GM08714 (cell line): ENCODE data around the gene CACNA1C.

Experiments used
- H3K4me3 ChIP-seq: fragments of 200-500 bp; sonication (Bioruptor generic); 2 replicates; pipeline ENCODE4 v1.5.1; 2014; ENCODE audit warnings: mild to moderate bottlenecking, low read length, inconsistent platforms
- ZNF274 ChIP-seq: IDR thresholded peaks from 2 replicates; pipeline ENCODE4 v1.6.1; 2012; ENCODE audit warnings: mild to moderate bottlenecking, low read depth, low read length

Gene CACNA1C

GRCh38 chr12:2383325-2384028 lies 330.7 kb downstream of the CACNA1C start:
- H3K4me3 ChIP-seq = no peak overlapping the region
- no peak for TF ChIP-seq ZNF274

- no peak overlapping the region for H3K4me3 ChIP-seq
- no peak for TF ChIP-seq ZNF274
Measured at GRCh38 chr12:2384029-2384386, 331.2 kb downstream of the CACNA1C start.

- H3K4me3 ChIP-seq = no peak overlapping the region
- TF ChIP-seq ZNF274 = no peak
Measured at GRCh38 chr12:2384533-2385351, 332.0 kb downstream of the CACNA1C start.

GRCh38 chr12:2385529-2385928 lies 332.7 kb downstream of the CACNA1C start:
- TF ChIP-seq ZNF274 = no peak
- no peak overlapping the region for H3K4me3 ChIP-seq

DNA sequence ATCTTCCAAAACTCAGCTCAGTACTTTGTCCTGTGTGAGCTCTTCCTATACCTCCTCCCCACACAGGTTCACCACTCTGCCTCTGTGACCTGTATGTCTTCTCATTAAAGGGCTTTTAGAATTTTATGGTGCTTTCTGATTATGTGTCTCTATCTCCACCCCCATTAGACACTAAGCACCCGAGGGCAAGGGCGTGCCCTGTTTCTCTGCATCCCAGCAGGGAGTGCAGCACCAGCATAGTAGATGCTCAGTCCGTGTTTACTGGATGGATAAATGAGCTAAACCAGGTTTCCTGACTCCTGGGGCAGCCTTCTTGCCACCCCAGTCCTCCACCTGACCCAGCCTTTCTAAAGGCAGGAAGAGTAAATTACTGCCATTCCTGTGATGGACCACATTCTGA lies 333.8 kb downstream of the CACNA1C start:
- no peak for TF ChIP-seq ZNF274
- H3K4me3 ChIP-seq = no peak overlapping the region

DNA sequence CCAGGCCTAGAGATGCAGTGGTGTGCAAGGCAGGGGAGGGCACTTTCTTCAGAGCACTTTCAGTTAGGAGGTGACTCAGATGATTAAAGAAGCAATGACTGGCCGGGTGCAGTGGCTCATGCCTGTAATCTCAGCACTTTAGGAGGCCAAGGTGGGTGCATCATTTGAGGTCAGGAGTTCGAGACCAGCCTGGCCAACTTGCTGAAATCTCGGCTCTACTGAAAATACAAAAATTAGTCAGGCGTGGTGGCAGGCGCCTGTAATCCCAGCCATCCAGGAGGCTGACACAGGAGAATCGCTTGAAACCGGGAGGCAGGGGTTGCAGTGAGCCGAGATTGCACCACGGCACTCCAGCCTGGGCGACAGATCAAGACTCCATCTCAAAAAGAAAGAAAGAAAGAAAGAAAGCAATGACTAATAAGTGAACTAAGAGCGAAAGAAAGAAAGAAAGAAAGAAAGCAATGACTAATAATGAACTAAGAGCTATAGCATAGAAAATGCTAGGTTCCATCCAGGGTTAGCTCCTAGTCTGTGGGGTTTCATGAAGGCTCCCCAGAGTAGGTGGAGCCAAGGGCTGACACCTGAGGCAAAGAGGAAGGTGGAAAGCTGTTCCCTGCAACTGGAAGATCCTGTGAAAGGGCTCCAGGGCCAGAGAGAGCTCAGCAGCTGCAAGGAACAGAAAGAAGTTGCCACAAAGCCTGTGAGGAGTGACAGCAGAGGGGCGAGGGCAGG lies 334.5 kb downstream of the CACNA1C start:
- TF ChIP-seq ZNF274 = no peak

GRCh38 chr12:2389079-2389790 lies 336.4 kb downstream of the CACNA1C start:
- no peak for TF ChIP-seq ZNF274
- no peak overlapping the region for H3K4me3 ChIP-seq

More for the DNA sequence above, 334.5 kb downstream of the CACNA1C start:
- no peak overlapping the region for H3K4me3 ChIP-seq

DNA sequence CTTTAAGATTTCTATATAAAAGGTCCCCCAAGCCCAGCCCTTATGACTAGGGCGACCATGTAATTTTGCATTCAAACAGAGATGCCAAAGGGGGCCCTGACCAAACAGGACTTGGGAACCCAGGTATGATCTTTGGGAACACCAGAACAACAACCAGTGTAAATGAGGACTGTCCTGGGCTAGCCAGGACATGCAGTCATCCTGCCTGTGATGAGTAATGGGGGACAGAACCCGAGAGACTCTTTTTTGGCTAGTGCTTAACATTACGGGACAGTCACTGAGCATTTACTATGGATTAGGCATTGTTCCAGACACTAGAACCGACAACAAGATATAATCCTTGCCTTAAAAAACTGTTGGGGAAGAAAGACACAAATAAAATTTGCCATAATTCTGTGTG lies 337.3 kb downstream of the CACNA1C start:
- TF ChIP-seq ZNF274 = no peak
- H3K4me3 ChIP-seq = no peak overlapping the region

GRCh38 chr12:2390850-2391390 lies 338.1 kb downstream of the CACNA1C start:
- TF ChIP-seq ZNF274 = no peak
- H3K4me3 ChIP-seq = no peak overlapping the region

DNA sequence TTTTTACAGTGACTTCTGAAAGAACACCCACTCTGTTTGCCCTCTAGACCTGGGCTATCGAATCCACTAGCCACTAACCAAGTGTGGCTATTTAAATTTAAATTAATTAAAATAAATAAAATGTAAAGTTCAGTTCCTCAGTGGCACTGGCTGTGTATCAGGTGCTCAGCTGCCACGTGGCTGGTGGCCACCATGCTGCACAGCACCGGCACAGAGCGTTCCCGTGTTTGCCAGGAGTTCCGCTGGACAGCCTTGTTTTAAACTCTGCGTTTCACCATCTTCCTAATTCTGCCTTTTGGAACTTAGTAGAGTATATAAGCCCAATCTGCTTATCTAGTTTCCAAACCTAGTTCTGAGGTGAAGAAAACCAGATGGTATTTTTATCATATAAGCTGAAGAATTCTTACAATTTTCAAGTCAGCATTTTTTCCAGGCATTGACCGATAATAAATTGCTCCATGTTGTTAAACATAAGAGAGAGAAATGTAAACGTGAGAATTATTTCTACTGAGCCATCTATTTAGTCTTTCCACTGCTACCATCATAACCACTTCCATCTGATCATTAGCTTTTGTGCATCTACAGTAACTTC lies 339.0 kb downstream of the CACNA1C start:
- no peak for TF ChIP-seq ZNF274

GRCh38 chr12:2393016-2393415 lies 340.2 kb downstream of the CACNA1C start:
- H3K4me3 ChIP-seq = no peak overlapping the region
- no peak for TF ChIP-seq ZNF274

More for the DNA sequence above, 339.0 kb downstream of the CACNA1C start:
- no peak overlapping the region for H3K4me3 ChIP-seq

DNA sequence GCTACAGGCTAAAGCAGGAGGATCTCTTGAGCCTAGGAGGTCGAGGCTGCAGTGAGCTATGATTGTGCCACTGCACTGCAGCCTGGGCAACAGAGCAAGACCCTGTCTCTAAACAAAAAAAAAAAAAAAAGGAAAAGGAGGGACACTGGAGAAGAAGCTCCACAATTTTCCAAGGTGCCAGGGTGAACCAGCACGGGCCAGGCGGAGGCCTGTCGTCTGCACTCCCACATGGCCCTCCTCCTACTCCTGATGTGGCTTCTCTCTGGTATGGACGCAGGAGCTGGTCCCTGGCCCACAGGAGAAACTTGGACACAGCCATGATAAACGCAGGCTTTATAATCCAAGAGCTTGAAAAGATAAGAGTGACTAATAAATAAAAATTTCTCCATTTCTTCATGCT lies 341.2 kb downstream of the CACNA1C start:
- TF ChIP-seq ZNF274 = no peak
- no peak overlapping the region for H3K4me3 ChIP-seq

GRCh38 chr12:2395354-2395977 lies 342.7 kb downstream of the CACNA1C start:
- TF ChIP-seq ZNF274 = no peak
- no peak overlapping the region for H3K4me3 ChIP-seq

DNA sequence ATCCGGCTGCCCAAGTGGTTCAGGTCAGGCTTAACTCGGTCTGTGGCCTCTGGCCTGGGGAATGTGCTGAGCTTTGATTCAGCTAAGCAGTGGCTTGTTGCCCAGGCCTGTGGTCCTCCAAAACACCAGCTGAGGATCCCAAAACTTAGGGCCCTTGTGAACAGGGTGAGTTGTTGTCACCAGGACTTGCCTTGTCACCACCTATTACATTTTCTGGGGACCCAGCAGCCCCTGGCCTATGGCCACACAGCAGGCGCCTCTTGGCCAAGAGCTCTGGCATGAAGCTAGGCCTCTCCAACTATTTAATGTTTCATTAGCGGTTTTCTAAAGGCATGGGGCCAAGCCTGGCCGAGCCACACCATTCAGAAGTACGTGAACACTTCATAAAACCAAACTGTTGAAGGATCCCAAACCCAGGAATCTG lies 343.7 kb downstream of the CACNA1C start:
- no peak overlapping the region for H3K4me3 ChIP-seq
- TF ChIP-seq ZNF274 = no peak
